ENCODE data around the gene NAV2.

GRCh38 chr11:19924716-19925115 is 212.1 kb downstream of the NAV2 start:
- no peak for TF ChIP-seq CTCF (IDR thresholded peaks at IDR 0.05; ENCODE audit: low read depth, low read length)
- TF ChIP-seq POLR2A (IDR thresholded peaks at IDR 0.05; ENCODE audit: extremely low read depth, insufficient read length) = no peak
- no peak for TF ChIP-seq MAX (IDR thresholded peaks at IDR 0.05; ENCODE audit: low read depth, low read length)

Measured in NB4 (cell line).